Peyer's patch (tissue), 4 donors: ENCODE data around the gene SSC4D.

Source experiments
- CTCF ChIP-seq, 6 experiments: fragments of 450-650 bp in 4 of 6; fragments of 200-600 bp in 2 of 6; sonication (generic) in 1 of 6; IDR thresholded peaks; one replicate each; pipeline ENCODE4 v1.5.1; 2017 to 2019; ENCODE audit warnings: antibody characterized with exemption in 6 of 6, mild to moderate bottlenecking in 3 of 6, moderate library complexity in 1 of 6
- POLR2A ChIP-seq, 2 donors: fragments of 450-650 bp; IDR thresholded peaks; one replicate each; pipeline ENCODE4 v1.5.1; 2017; ENCODE audit warnings: antibody characterized with exemption in 2 of 2, mild to moderate bottlenecking in 2 of 2, moderate library complexity in 2 of 2

GRCh38 chr7:76368190-76368589 is 41.3 kb downstream of the SSC4D start:
- TF ChIP-seq CTCF (IDR thresholded peaks at IDR 0.05) (no peak), POLR2A (IDR thresholded peaks at IDR 0.05) (no peak)
